A673 (cell line): ENCODE measurements around the gene LARGE1. TPM values are rescaled to one million over a fixed set of nuclear protein-coding genes. Genes with fewer than 3 reads are reported as not detected.

Source experiments
- BruUV-seq: library from RNA; stranded (reverse); fragments of 400-500 nt; replicated peaks from 2 replicates; lab custom pipeline; 2021; lab: Mats Ljungman, UMichigan
- CTCF ChIA-PET: fragments of 300-600 bp; sonication (Branson Sonifier 250); formaldehyde crosslinking; loops from one replicate; lab custom pipeline; 2022; ENCODE audit warnings: antibody characterized with exemption; lab: Charles Lee
- POLR2A ChIA-PET: fragments of 300-600 bp; sonication (Branson Sonifier 250); formaldehyde crosslinking; loops from one replicate; lab custom pipeline; 2022; ENCODE audit warnings: antibody characterized with exemption; ENCODE audit not compliant: low non-redundant PET; lab: Charles Lee
- DNase-seq: peaks from one replicate; pipeline ENCODE4 v3.0.0-alpha.2; 2015; ENCODE audit warnings: low spot score
- H3K27ac ChIP-seq: fragments of 200-600 bp; sonication (generic); 2 replicates; pipeline ENCODE4 v1.5.1; 2016; ENCODE audit warnings: mixed run types, low read depth, mild to moderate bottlenecking, mixed read lengths, antibody characterized with exemption, low read length; ENCODE audit not compliant: poor library complexity, severe bottlenecking
- H3K27me3 ChIP-seq: fragments of 200-600 bp; sonication (generic); replicated peaks from 2 replicates; pipeline ENCODE4 v1.6.1; 2017; ENCODE audit warnings: mixed run types, low read depth, mild to moderate bottlenecking, mixed read lengths, antibody characterized with exemption, low read length; ENCODE audit not compliant: insufficient read depth, poor library complexity
- H3K36me3 ChIP-seq: fragments of 200-600 bp; sonication (generic); 2 replicates; pipeline ENCODE4 v1.6.1; 2016; ENCODE audit warnings: mixed run types, mild to moderate bottlenecking, mixed read lengths, antibody characterized with exemption, low read length; ENCODE audit not compliant: insufficient read depth, poor library complexity, severe bottlenecking
- H3K4me1 ChIP-seq: fragments of 200-600 bp; sonication (generic); 2 replicates; pipeline ENCODE4 v1.6.1; 2017; ENCODE audit warnings: mixed run types, mild to moderate bottlenecking, mixed read lengths, antibody characterized with exemption, low read length; ENCODE audit not compliant: insufficient read depth, poor library complexity, severe bottlenecking
- H3K4me3 ChIP-seq: fragments of 200-600 bp; sonication (generic); 2 replicates; pipeline ENCODE4 v1.5.1; 2016; ENCODE audit warnings: low read depth, mixed run types, mild to moderate bottlenecking, mixed read lengths, low read length; ENCODE audit not compliant: poor library complexity, severe bottlenecking
- H3K9me3 ChIP-seq: fragments of 200-600 bp; sonication (generic); 2 replicates; pipeline ENCODE4 v1.6.1; 2016; ENCODE audit warnings: mixed run types, low read depth, mild to moderate bottlenecking, mixed read lengths, antibody characterized with exemption, low read length; ENCODE audit not compliant: poor library complexity, severe bottlenecking
- EZH2 ChIP-seq: fragments of 200-600 bp; sonication (generic); IDR thresholded peaks from 2 replicates; pipeline ENCODE4 v1.6.1; 2017; ENCODE audit warnings: borderline replicate concordance, low read depth, mild to moderate bottlenecking, mixed read lengths, antibody characterized with exemption, low read length; ENCODE audit not compliant: poor library complexity, severe bottlenecking
- intact Hi-C: fragments of 100-400 bp; cut with micrococcal nuclease; formaldehyde crosslinking; loops from one replicate; pipeline ENCODE4 v1.10.0; 2022; ENCODE audit not compliant: unreplicated experiment
- total RNA-seq: library from RNA; stranded (reverse); gene quantifications from 2 replicates; pipeline ENCODE4 v1.2.3, GENCODE V29; 2021
- TF ChIP-seq, protein P1 (sequence below): fragments of 300-800, 200-600 bp; sonication (generic); conservative IDR thresholded peaks from 2 replicates; pipeline ENCODE4 v1.5.1; 2017; ENCODE audit warnings: low read depth, mild to moderate bottlenecking, antibody characterized with exemption, low read length, moderate library complexity, mixed read lengths

Gene LARGE1
- total RNA-seq, 1 experiment from 2014 or later = not detected

DNA sequence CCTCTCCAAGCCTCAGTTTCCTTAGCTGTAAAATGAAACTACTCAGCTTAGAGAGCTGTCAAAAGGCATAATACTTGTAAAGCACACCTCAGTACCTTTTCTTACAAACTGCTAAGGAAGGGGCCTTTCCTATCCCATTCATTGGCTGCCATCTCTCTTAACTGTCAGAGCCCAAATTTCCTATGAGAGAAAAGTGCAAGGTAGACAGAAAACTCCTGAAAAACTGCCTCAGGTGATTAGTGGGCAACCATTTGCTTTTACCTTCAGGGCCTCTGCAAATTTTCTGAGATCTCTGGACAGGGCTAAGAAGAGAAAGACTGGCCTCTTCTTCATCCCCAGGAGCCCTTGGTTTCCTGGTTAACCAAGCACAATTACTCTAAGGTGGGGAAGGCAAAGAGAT lies 13.8 kb downstream of the LARGE1 start:
- Histone ChIP-seq H3K4me1 (no peaks in the 10 kb centered on the region), H3K4me3 (no peak overlapping the region), H3K36me3 (no peaks in the 10 kb centered on the region), H3K27me3 (no peaks in the 10 kb centered on the region), H3K27ac (no peak overlapping the region), H3K9me3 (peaks cover 8% of the 10 kb centered on the region)
- no peak for DNase-seq
- CTCF ChIA-PET = no interaction called here
- TF ChIP-seq, protein P1, sequence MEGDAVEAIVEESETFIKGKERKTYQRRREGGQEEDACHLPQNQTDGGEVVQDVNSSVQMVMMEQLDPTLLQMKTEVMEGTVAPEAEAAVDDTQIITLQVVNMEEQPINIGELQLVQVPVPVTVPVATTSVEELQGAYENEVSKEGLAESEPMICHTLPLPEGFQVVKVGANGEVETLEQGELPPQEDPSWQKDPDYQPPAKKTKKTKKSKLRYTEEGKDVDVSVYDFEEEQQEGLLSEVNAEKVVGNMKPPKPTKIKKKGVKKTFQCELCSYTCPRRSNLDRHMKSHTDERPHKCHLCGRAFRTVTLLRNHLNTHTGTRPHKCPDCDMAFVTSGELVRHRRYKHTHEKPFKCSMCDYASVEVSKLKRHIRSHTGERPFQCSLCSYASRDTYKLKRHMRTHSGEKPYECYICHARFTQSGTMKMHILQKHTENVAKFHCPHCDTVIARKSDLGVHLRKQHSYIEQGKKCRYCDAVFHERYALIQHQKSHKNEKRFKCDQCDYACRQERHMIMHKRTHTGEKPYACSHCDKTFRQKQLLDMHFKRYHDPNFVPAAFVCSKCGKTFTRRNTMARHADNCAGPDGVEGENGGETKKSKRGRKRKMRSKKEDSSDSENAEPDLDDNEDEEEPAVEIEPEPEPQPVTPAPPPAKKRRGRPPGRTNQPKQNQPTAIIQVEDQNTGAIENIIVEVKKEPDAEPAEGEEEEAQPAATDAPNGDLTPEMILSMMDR = no peak
- TF ChIP-seq EZH2 = no peak
- POLR2A ChIA-PET = no interaction called here
- no TSS peak for BruUV-seq
- intact Hi-C loops = no loop called here

DNA sequence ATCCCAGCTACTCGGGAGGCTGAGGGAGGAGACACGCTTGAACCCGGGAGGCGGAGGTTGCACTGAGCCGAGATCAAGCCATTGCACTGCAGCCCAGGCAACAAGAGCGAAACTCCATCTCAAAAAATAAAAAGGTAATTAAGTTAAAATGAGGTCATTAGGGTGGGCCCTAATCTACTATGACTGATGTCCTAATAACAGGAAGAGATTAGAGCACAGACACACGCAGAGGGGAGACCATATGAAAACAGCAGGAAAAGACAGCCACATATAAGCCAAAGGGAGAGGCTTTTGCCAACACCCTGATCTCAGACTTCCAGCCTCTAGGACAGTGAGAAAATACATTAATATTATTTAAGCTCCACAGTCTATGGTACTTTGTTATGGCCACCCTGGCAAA lies 17.3 kb downstream of the LARGE1 start:
- no peak for TF ChIP-seq EZH2
- TF ChIP-seq, protein P1 = no peak
- Histone ChIP-seq H3K27ac (no peak overlapping the region), H3K36me3 (no peaks in the 10 kb centered on the region), H3K4me3 (no peak overlapping the region), H3K9me3 (peaks cover 24% of the 10 kb centered on the region), H3K4me1 (no peaks in the 10 kb centered on the region), H3K27me3 (no peaks in the 10 kb centered on the region)
- POLR2A ChIA-PET = no interaction called here
- intact Hi-C loops = no loop called here
- DNase-seq = no peak
- BruUV-seq = no TSS peak
- CTCF ChIA-PET = no interaction called here

DNA sequence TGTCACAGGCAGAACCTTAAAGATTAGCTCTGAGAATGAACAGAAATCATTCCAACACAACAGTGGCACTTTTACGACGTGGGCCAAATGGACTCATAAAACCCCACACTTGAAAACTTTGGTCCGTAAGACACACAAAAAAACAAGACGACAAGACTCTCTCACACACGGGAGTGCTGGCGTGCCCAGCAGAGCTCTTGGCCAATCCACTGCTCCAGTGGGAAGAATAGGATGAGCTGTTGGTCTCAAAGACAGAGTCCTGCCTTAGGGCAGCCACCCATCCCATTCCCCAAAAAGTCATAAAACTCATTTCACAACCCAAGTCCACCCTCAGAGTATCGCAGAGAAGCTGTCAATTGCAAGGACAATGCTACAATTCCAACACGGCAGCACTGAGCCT lies 18.2 kb downstream of the LARGE1 start:
- Histone ChIP-seq H3K27ac (no peak overlapping the region), H3K27me3 (no peaks in the 10 kb centered on the region), H3K4me3 (no peak overlapping the region), H3K9me3 (peaks cover 24% of the 10 kb centered on the region), H3K4me1 (no peaks in the 10 kb centered on the region), H3K36me3 (no peaks in the 10 kb centered on the region)
- CTCF ChIA-PET = no interaction called here
- TF ChIP-seq, protein P1 = no peak
- TF ChIP-seq EZH2 = no peak
- intact Hi-C loops = no loop called here
- BruUV-seq = no TSS peak
- POLR2A ChIA-PET = no interaction called here
- no peak for DNase-seq
